Muscle layer of duodenum (tissue), 2 donors: ENCODE data around the gene GAL3ST3.
A peak's percentile ranks its signal among the peaks of the same experiment; 100 is the strongest.

Experiments
- H3K27ac ChIP-seq: one replicate; pipeline ENCODE4 v1.7.0; 2013; ENCODE audit warnings: mild to moderate bottlenecking, low read length
- H3K27me3 ChIP-seq: one replicate; pipeline ENCODE4 v1.7.0; 2013; ENCODE audit warnings: low read depth, mild to moderate bottlenecking, control low read depth, low read length
- H3K36me3 ChIP-seq, 2 donors: one replicate each; pipeline ENCODE4 v1.7.0; 2013; ENCODE audit warnings: low read length in 2 of 2, control low read depth in 1 of 2, mild to moderate bottlenecking in 1 of 2; ENCODE audit not compliant: insufficient read depth in 2 of 2, control insufficient read depth in 1 of 2
- H3K4me1 ChIP-seq, 2 donors: one replicate each; pipeline ENCODE4 v1.7.0; 2013; ENCODE audit warnings: low read length in 2 of 2, mild to moderate bottlenecking in 2 of 2, control low read depth in 1 of 2, moderate library complexity in 1 of 2; ENCODE audit not compliant: insufficient read depth in 2 of 2, control insufficient read depth in 1 of 2
- H3K4me3 ChIP-seq, 2 donors: one replicate each; pipeline ENCODE4 v1.7.0; 2013; ENCODE audit warnings: low read length in 2 of 2, low read depth in 1 of 2, mild to moderate bottlenecking in 1 of 2
- H3K9me3 ChIP-seq, 2 donors: one replicate each; pipeline ENCODE4 v1.7.0; 2013; ENCODE audit warnings: low read length in 2 of 2, control low read depth in 1 of 2, mild to moderate bottlenecking in 1 of 2; ENCODE audit not compliant: control insufficient read depth in 1 of 2
- donor health status: healthy.

GAL3ST3 gene

DNA sequence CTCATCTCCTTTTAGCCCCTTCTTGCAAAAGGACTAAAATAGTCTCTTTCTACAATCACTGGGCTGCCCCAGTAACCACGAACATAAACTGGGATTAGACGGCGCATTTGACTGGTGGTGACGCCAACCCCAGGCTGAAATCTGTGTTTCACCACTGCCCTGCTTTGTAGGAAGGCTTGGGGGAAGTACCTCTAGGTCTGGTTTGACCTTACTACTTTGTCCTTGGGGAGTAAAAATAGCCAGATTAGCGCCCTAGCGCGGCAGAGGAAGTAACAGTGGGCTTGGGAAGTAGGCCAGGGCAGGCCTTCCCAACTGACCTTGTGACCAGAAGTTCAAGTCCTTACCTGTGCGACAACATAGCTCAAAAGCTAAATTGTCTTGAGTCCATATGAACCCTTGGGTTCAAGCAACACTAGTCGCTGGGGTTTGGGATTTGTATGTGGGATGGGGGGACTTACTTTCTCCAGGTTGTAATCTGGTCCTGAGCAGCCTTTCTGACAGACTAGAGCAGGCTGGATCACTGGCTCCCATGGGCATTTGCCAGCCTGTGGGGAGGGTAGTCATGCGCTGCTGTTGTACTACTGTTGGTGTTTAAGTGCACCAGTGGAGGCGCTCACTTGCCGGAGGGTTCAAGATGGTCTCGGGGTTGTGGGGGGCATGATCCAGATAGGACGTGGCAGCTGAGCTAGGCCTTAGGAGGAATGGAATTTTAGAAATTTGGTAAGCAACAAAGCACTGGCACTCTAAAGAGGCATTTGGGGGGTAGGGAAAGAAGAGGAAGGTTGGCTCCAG lies 20.2 kb upstream of the GAL3ST3 start:
- Histone ChIP-seq H3K27ac (peak overlapping the region; percentile 91), H3K36me3 (peaks cover 26 to 43% of the 10 kb centered on the region in 2 donors), H3K4me3 (peak overlapping the region; percentile 27 to 73), H3K9me3 (no peaks in the 10 kb centered on the region), H3K27me3 (no peaks in the 10 kb centered on the region), H3K4me1 (peaks cover 12 to 26% of the 10 kb centered on the region in 2 donors)

DNA sequence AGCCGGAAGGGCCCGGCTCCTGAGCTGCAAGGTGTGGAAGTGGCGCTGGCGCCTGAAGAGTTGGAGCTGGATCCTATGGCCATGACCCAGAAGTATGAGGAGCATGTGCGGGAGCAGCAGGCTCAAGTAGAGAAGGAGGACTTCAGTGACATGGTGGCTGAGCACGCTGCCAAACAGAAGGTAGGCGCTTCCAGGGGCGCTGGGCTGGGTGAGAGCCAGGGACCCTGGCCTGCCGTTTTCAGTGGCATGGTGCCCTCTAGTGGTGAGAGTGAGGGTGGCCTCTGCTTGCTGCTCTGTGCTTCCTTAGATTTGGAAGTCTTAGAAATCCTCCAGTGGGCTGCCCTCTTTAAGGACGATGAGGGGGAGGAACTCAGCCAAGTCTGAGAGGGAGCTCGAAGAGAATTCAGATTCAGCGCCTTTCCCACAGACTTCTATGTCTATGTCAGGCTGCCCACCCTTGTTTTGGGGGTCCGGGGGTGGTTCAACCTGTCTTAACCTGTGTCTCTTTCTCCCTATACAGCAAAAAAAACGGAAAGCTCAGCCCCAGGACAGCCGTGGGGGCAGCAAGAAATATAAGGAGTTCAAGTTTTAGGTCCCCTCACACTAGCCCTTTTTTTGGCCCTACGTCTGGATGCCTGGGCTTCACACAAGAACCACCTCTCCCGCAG lies 19.3 kb upstream of the GAL3ST3 start:
- Histone ChIP-seq H3K4me1 (peaks cover 12 to 26% of the 10 kb centered on the region in 2 donors), H3K36me3 (peaks cover 35 to 51% of the 10 kb centered on the region in 2 donors), H3K4me3 (no peak overlapping the region)

GRCh38 chr11:66067640-66068039 lies 18.7 kb upstream of the GAL3ST3 start:
- H3K4me1 ChIP-seq: peaks cover 12 to 21% of the 10 kb centered on the region in 2 donors
- no peaks in the 10 kb centered on the region for H3K9me3 ChIP-seq
- H3K36me3 ChIP-seq: peaks cover 41 to 57% of the 10 kb centered on the region in 2 donors
- no peaks in the 10 kb centered on the region for H3K27me3 ChIP-seq
- no peak overlapping the region for H3K4me3 ChIP-seq
- no peak overlapping the region for H3K27ac ChIP-seq

More for the DNA sequence above, 19.3 kb upstream of the GAL3ST3 start:
- peak overlapping the region; percentile 91 for H3K27ac ChIP-seq
- no peaks in the 10 kb centered on the region for H3K27me3 ChIP-seq
- H3K9me3 ChIP-seq: no peaks in the 10 kb centered on the region

DNA sequence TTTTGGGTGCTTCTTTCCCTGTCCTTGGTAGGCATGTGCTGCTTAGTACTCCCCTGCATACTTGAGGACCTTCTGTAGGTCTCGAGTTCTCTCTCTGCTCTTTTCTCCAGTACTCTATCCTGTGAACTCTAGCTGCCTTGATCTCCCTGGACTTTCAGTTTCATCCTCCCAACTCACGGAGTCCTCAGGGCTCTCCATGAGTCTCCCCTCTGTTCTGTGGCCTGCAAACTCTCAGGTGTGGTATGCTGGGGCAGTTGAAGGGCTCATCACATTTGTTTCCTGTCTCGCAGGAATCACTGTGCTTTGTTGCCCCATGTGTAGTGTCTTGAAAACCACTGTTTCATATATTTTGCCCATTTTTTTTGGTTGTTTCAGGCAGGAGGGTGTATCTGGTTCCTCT lies 17.8 kb upstream of the GAL3ST3 start:
- H3K36me3 ChIP-seq: peaks cover 47 to 61% of the 10 kb centered on the region in 2 donors
- no peak overlapping the region for H3K27ac ChIP-seq

DNA sequence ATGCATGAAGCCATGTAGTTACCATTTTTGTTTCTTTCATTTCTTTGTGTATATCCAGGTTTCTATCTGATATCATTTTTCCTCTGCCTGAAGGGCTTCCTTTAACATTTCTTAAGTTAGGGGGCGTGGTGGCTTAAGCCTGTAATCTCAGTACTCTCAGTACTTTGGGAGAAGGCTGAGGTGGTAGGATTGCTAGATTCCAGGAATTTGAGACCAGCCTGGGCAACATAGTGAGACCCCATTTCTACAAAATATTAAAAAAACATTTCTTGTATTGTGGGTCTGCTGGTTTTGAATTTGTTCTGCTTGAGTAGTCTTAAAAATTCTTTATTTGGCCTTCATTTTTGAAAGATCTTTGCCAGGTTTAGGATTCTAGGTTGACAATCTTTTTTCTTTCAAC lies 15.6 kb upstream of the GAL3ST3 start:
- Histone ChIP-seq H3K27me3 (no peaks in the 10 kb centered on the region), H3K9me3 (no peaks in the 10 kb centered on the region), H3K4me1 (peaks cover 0 to 18% of the 10 kb centered on the region in 2 donors), H3K27ac (no peak overlapping the region), H3K4me3 (no peak overlapping the region), H3K36me3 (peaks cover 68 to 83% of the 10 kb centered on the region in 2 donors)

More for the DNA sequence above, 17.8 kb upstream of the GAL3ST3 start:
- H3K9me3 ChIP-seq: no peaks in the 10 kb centered on the region
- no peak overlapping the region for H3K4me3 ChIP-seq
- H3K4me1 ChIP-seq: peaks cover 7 to 20% of the 10 kb centered on the region in 2 donors
- H3K27me3 ChIP-seq: no peaks in the 10 kb centered on the region

DNA sequence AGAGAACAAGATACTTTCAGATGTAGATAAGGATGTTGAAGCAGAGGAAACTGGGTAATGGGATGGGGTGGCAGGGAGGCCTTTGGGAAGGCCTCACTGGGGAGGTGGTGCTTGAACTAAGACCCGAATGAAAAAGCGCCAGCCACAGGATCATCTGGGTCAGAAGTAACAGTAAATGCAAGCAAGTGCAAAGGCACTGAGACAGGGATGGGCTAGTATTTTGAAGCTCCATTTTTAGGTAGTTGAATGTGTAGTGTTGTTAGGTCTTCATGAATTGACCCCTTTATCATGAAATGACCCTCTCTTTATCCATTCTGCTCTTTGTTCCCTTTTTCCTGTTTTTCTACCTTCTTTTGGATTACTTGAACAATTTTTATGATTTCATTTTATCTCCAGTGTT lies 14.9 kb upstream of the GAL3ST3 start:
- Histone ChIP-seq H3K4me3 (no peak overlapping the region), H3K27me3 (no peaks in the 10 kb centered on the region), H3K27ac (no peak overlapping the region), H3K9me3 (no peaks in the 10 kb centered on the region), H3K36me3 (peaks cover 75 to 86% of the 10 kb centered on the region in 2 donors), H3K4me1 (peaks cover 0 to 14% of the 10 kb centered on the region in 2 donors)

DNA sequence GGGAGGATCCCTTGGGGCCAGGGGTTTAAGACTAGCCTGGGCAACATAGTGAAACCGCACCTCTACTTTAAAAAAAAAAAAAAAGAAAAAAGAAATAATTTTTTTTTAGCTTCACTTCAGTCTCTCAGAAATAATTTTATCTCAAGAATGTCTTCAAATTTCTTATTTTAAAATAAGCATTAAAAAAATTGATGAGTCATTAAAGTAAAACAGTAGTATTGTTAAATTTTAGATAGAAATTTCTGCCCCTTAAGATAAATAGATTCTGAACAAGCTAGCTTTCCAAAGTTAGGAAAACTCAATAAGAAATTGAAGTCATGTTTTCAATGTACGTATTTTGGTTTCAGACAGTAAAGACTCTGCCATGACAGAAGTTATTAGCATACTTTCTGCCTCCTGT lies 13.4 kb upstream of the GAL3ST3 start:
- no peak overlapping the region for H3K27ac ChIP-seq
- H3K36me3 ChIP-seq: peaks cover 81 to 87% of the 10 kb centered on the region in 2 donors
- no peaks in the 10 kb centered on the region for H3K27me3 ChIP-seq

GRCh38 chr11:66061268-66061667 lies 12.3 kb upstream of the GAL3ST3 start:
- Histone ChIP-seq H3K4me1 (no peaks in the 10 kb centered on the region), H3K27me3 (no peaks in the 10 kb centered on the region), H3K36me3 (peaks cover 82 to 86% of the 10 kb centered on the region in 2 donors), H3K9me3 (no peaks in the 10 kb centered on the region), H3K4me3 (no peak overlapping the region), H3K27ac (no peak overlapping the region)

More for the DNA sequence above, 13.4 kb upstream of the GAL3ST3 start:
- H3K4me1 ChIP-seq: no peaks in the 10 kb centered on the region
- no peaks in the 10 kb centered on the region for H3K9me3 ChIP-seq
- no peak overlapping the region for H3K4me3 ChIP-seq

DNA sequence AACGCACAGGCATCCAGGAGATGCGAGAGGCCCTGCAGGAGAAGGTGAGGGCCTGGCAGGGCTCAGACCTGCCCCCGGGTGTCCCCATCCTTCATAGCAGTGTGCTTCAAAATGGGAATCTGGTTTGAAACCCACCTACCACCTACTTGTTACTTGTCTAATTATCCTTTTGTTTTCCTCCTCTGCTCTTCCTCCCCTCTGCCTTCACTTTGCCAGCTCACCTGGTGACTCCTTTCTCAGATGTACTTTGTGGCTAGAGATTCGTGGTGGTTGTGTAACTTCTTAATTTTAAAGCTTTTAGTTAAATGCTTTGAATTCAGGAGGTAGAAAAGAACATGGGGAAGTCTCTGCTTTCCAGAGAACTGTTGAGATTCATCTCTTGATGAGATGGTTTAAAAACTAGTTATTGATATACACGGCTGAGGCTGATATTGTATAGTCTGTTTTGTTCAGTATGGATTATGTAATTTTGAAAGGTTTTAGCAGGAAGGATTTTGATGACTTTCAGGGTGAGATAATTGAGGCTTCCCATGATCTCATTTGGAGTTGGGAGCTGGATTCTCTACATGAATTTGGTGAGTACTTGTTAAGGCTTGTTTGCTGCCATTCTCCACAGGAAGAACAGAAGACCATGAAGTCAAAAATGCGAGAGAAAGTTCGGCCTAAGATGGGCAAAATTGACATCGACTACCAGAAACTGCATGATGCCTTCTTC lies 11.2 kb upstream of the GAL3ST3 start:
- peaks cover 88% of the 10 kb centered on the region in 2 donors for H3K36me3 ChIP-seq
- H3K27ac ChIP-seq: no peak overlapping the region

DNA sequence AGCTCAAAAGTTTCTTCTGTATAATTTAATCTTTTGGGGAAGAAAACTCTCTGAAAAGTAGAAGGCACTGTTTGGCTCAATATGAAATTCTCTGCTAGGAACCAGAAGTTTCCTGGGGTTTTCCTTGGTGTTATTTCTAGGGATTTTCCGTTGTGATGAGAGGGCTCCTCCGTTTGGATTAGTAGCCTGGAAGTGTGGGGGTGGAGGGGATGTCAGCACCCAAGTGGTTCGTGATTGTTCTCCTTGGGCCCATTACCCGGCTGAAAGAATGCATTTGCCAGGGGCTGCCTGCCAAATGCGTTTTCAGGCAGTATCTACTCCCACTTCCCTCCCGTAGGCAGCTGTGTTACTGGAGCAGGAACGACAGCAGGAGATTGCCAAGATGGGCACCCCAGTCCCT lies 7.5 kb upstream of the GAL3ST3 start:
- Histone ChIP-seq H3K4me1 (peaks cover 7 to 14% of the 10 kb centered on the region in 2 donors), H3K4me3 (no peak overlapping the region), H3K9me3 (no peaks in the 10 kb centered on the region), H3K27ac (no peak overlapping the region), H3K27me3 (no peaks in the 10 kb centered on the region), H3K36me3 (peaks cover 67% of the 10 kb centered on the region in 2 donors)

More for the DNA sequence above, 11.2 kb upstream of the GAL3ST3 start:
- H3K27me3 ChIP-seq: no peaks in the 10 kb centered on the region
- H3K4me3 ChIP-seq: no peak overlapping the region
- H3K4me1 ChIP-seq: no peaks in the 10 kb centered on the region
- no peaks in the 10 kb centered on the region for H3K9me3 ChIP-seq

- Histone ChIP-seq H3K27me3 (no peaks in the 10 kb centered on the region), H3K4me1 (peaks cover 13 to 14% of the 10 kb centered on the region in 2 donors), H3K9me3 (no peaks in the 10 kb centered on the region), H3K27ac (no peak overlapping the region), H3K36me3 (peaks cover 52 to 53% of the 10 kb centered on the region in 2 donors), H3K4me3 (no peak overlapping the region)
Observed at GRCh38 chr11:66055021-66055420, 6.1 kb upstream of the GAL3ST3 start.
